Activated CD4-positive, CD25-positive, alpha-beta regulatory T cell treated with anti-CD3 and anti-CD28 coated beads, Interleukin-2, amount 50 U/mL, for 24 hours (primary cell): ENCODE data around the gene DIS3L.
"Not testable (repeated sequence)": the region's sequence is repeated elsewhere in the genome, so short reads cannot be mapped to it uniquely, and the experiment has no call there.

Experiments
- ATAC-seq, 2 donors: fragments of 150-1000 bp; cut with Tn5 transposase; one replicate each; pipeline ENCODE4 v1.10.0; 2021; ENCODE audit warnings: mild to moderate bottlenecking in 1 of 2, moderate library complexity in 1 of 2

Gene DIS3L

GRCh38 chr15:66293419-66294156 lies at the start of gene DIS3L:
DIS3L (plus strand) TSS chr15:66293568; CDS start chr15:66293597, 29 bp downstream.
- ATAC-seq = peak; percentile 84

- not testable (repeated sequence) for ATAC-seq
These were observed 47.5 kb upstream of the DIS3L start for GRCh38 chr15:66245832-66246231.

- no peak for ATAC-seq
These were observed 46.4 kb upstream of the DIS3L start for GRCh38 chr15:66246937-66247336.

GRCh38 chr15:66249605-66250174 lies 43.7 kb upstream of the DIS3L start:
- ATAC-seq = no peak

GRCh38 chr15:66251065-66251789 lies 42.1 kb upstream of the DIS3L start:
- ATAC-seq = no peak

- peak; percentile 40 to 44 for ATAC-seq
These were observed 41.3 kb upstream of the DIS3L start for GRCh38 chr15:66251790-66252684.

- ATAC-seq = peak; percentile 29 to 33
These were observed 40.5 kb upstream of the DIS3L start for GRCh38 chr15:66252685-66253417.

- ATAC-seq = no peak
These were observed 39.8 kb upstream of the DIS3L start, which contains the start of gene MEGF11 for GRCh38 chr15:66253418-66254088. MEGF11 (minus strand) TSS chr15:66253750; CDS start chr15:66128403, 125,347 bp downstream.

- ATAC-seq = no peak
These were observed 39.0 kb upstream of the DIS3L start for GRCh38 chr15:66254089-66254950.

- no peak for ATAC-seq
These were observed 38.3 kb upstream of the DIS3L start for GRCh38 chr15:66254951-66255676.

GRCh38 chr15:66256692-66257091 lies 36.7 kb upstream of the DIS3L start:
- no peak for ATAC-seq

- ATAC-seq = no peak
These were observed 32.3 kb upstream of the DIS3L start for GRCh38 chr15:66261056-66261455.

- ATAC-seq = not testable (repeated sequence)
These were observed 30.5 kb upstream of the DIS3L start for GRCh38 chr15:66262837-66263236.

- no peak for ATAC-seq
These were observed 28.4 kb upstream of the DIS3L start for GRCh38 chr15:66264859-66265513.

GRCh38 chr15:66269326-66270090 lies 23.9 kb upstream of the DIS3L start:
- no peak for ATAC-seq

- ATAC-seq = no peak
These were observed 22.4 kb upstream of the DIS3L start for GRCh38 chr15:66270932-66271331.

- ATAC-seq = no peak
These were observed 18.0 kb upstream of the DIS3L start for GRCh38 chr15:66275352-66275751.

GRCh38 chr15:66276546-66276945 lies 16.8 kb upstream of the DIS3L start:
- no peak for ATAC-seq
